ENCODE results near the gene RNF223.
A peak's percentile ranks its signal among the peaks of the same experiment; 100 is the strongest.
"Not testable (repeated sequence)": the region's sequence is repeated elsewhere in the genome, so short reads cannot be mapped to it uniquely, and the experiment has no call there.

RNF223 gene

DNA sequence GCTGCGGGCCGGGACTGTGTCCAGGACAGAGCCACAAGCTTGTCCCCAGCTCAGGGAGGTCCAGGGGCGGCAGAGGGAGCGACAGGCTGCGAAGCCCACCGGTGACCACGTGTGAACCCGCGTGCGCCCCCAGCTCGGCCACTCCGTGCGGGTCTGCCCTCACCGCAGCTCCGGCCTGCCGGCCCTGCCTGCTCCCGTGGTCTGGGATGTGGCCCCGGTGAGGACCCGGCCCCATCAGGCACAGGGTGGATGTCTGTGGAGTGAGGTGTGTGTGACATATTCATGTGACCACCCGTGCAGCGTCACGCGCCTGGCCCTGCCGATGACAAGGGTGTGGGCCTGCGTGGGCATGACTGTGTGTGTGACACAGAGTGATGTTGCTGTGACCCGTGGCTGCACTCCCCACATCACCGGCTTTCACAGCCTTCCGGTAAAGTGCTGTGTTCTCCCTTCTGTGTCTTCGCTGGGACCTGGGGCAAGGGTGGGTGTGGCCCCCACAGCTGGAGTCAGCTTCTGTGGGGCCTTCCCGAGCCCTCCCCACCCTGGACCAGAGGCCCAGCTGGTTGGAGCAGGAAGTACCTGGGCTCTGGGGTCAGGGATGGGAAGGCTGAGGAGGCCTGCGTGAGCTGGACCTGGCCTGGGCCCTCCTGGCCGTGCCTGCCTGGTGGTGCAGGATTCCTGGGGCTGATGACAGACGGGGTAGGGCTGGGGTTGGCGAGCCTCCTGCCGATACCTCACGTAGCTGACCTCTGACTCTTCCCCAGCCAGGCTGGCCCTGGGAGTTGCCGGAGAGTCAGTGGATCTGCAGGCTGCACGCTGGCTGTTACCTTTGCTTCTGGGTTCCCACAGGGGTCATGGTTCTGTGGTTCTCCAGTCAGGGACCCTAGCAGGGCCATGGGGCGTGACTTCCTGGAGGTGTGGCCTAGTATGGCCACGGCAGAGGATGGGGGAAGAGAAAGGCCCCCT lies 4.1 kb downstream of the RNF223 start:
- no peak for DNase-seq

DNA sequence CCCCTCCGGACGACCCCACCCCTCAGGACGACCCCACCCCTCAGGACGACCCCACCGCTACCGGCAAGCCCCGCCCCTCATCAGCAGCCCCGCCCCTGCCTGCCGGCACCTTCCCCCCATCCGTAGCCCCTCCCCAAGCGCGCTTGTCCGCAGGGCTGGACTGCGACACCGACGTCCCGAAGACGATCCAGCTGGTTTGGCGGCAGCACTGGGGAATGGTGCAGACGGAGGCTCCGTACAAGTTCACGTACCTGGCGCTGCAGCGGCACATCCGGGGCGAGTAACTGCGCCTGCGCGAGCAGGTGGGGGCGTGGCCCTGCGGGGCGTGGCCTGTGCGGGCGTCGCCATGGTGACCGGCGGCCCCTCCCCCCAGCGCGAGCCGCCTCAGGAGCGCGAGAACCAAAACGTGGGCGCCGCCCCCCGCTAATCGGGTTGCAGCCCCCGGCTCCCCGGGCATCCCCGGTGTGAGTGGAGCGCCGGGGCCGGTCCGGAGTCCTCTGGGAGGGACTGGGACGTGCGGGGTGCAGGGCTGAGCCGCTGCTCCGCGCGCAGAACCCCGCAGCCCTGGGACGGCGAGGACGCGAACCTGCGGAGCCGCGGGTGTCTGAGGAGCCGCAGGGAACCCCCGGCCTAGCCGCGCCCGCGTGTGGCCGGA lies 4.9 kb downstream of the RNF223 start:
- DNase-seq: peak; percentile 81

DNA sequence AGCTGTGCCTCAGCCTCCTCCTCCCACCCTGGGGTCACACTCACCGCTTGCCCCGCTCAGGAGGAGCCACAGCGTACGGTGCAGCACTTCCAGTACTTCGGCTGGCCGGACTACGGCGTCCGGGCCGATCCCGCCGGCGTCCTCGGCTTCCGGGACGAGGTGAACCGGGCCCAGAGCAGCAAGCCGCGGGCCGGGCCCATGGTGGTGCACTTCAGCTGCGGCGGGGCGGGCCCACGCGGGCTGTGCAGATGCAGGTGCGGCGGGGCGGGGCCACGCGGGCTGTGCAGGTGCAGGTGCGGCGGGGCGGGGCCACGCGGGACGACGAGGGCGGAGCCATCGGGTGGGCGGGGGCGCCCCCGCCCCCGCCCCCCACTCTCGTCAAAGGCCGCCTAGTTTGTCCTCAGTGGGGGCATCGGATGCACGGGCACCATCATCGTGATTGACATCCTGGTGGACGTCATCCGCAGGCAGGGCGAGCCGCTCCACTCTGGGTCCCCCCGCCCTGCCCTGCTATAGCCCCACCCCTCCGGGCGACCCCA lies 5.5 kb downstream of the RNF223 start:
- DNase-seq: no peak

DNA sequence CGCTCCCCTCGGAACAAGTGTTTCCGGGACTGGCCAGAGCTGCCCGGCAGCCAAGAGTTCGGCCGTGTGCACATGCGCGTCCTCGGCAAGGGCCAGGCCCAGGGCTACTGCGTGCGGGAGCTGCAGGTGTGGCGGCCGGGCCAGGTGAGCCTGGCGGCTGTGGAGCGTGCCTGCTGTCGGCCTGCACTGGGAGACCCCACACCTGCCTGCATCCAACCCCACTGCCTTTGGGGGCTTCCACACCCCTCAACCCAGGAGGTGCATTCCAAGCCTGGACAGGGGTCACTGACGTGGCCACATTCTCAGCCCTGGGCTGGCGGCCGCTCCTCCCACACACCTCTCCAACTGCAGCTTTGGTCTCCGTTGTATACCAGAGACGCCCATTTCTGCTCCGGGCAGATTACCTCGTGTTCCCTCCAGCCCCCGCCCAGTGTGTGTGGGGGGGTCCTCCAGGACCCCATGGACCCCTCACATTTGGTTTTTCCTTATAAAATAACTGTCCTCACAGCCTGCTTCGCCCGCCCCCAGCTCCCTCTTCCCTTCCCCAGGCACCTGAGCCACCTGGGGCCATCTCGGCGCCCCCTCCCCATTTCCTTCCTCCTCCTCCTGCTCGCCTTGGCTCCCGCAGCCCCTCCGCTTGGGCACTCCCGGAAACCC lies 6.1 kb downstream of the RNF223 start:
- no peak for DNase-seq

DNA sequence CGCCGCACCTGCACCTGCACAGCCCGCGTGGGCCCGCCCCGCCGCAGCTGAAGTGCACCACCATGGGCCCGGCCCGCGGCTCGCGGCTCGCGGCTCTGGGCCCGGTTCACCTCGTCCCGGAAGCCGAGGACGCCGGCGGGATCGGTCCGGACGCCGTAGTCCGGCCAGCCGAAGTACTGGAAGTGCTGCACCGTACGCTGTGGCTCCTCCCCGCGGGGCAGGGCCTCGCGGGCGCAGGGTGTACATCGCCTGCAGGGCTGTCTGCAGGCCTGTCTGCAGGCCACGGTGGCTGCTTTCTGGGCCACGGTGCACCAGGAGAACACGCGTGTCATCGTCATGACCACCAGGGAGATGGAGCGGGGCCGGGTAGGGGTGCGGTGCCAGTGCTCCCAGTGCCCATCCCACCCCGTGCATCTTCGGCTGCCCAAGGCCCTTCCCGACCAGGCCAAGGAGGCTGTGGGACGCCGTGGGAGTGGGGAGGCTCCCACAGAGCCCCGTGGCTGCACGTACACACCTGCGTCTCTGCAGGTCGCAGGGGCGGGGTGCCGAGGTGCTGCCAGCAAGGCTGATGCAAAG lies 6.7 kb downstream of the RNF223 start:
- no peak for DNase-seq

DNA sequence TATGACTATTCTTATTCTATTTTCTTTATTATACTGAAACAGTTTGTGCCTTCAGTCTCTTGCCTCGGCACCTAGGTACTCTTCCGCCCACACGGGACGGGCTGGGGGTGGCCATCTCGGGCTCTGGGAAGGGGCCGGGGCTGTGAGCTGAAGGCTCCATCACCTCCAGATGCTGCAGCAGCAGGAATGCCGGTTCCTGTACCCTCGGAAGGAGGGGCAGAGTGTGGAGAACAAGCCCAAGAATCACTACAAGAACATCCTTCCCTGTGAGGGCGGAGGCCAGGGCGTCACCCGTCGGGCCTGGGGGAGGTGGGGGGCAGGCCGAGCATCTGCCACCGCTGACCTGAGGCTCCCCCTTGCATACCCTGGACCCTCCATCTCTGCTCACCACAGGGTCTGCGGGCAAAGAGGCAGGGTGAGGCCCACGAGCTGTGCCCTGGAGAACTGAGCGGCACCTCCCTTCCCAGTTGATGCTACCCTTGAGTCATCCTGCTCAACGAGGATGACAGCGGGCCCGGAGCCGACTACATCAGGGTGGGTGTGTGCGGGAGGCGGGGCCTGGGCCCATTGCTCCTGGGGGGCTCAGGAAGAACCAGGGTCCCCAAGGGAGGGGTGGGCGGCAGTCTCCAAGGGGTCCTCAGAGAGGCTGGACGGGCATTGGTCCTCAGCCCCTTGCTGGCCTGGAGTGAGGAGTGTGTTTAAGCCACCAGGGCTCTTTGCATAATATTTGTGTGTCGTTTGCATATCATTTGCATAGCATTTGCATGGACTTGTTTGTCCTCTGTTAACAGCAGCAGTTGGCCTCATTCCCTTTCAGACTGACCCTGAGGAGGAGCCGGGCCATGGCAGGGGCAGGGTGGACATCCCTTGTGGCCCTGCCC lies 7.5 kb downstream of the RNF223 start:
- no peak for DNase-seq

DNA sequence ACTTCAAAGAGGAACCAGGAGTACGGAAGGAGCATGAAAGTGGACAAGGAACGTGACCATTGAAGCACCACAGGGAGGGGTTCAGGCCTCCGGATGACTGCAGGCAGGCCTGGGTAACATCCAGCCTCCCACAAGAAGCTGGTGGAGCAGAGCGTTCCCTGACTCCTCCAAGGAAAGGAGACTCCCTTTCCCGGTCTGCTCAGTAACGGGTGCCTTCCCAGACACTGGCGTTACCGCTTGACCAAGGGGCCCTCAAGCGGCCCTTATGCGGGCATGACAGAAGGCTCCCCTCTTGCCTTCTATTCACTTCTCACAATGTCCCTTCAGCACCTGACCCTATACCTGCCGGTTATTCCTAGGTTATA lies 8.2 kb downstream of the RNF223 start:
- DNase-seq: not testable (repeated sequence)

DNA sequence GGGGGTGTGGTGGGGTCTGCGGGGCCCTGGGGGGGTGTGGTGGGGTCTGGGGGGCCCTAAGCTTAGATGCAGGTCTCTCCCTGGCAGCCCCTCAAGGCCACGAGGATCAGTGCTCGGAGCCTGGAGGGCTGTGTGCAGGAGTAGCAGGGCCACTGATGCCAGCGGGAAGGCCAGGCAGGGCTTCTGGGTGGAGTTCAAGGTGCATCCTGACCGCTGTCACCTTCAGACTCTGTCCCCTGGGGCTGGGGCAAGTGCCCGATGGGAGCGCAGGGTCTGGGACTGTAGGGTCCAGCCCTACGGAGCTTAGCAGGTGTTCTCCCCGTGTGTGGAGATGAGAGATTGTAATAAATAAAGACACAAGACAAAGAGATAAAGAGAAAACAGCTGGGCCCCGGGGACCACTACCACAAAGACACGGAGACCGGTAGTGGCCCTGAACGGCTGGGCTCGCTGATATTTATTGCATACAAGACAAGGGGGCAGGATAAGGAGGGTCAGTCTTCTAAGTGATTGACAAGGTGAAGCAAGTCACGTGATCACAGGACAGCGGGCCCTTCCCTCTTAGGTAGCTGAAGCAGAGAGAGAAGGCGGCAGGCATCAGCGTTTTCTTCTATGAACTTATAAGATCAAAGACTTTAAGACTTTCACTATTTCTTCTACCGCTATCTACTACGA lies 8.7 kb downstream of the RNF223 start:
- DNase-seq: peak; percentile 44

DNA sequence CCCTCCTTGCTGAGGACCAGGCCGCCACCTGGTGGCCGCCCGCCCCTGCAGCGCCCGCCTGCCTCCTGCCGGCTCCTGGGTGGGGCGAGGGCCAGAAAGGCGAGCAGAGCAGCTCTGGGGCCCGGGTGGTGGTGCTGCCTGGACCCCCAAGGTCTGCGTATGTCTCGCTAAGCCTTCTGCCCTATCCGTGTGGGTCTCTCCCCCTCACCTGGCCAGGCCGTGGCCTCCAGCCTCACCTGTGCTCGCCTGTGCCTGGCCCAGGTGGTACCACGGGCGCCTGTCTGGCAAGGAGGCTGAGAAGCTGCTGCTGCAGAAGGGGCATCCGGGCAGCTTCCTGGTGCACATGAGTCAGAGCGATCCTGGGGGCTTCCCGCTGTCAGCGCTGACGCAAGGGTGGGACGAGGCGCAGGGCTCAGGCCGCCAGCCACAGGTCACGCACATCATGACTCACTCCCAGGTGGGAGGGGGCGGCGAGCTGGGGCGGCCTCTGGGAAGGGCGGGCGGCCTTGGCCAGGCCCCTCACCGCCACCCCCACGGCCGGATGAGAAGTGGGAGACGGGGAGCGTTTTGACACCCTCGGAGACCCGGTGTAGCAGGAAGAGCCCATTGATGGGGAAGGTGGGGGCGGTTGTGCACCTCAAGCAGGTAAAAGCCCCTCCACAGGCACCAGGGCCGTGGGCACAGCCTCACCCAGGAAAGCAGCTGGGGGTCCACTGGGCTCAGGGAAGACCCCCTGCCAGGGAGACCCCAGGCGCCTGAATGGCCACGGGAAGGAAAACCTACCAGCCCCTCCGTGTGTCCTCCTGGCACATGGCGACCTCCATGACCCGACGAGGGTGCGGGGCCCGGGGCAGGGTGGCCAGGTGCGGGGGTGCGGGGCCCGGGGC lies 9.9 kb downstream of the RNF223 start:
- DNase-seq: peak; percentile 83

DNA sequence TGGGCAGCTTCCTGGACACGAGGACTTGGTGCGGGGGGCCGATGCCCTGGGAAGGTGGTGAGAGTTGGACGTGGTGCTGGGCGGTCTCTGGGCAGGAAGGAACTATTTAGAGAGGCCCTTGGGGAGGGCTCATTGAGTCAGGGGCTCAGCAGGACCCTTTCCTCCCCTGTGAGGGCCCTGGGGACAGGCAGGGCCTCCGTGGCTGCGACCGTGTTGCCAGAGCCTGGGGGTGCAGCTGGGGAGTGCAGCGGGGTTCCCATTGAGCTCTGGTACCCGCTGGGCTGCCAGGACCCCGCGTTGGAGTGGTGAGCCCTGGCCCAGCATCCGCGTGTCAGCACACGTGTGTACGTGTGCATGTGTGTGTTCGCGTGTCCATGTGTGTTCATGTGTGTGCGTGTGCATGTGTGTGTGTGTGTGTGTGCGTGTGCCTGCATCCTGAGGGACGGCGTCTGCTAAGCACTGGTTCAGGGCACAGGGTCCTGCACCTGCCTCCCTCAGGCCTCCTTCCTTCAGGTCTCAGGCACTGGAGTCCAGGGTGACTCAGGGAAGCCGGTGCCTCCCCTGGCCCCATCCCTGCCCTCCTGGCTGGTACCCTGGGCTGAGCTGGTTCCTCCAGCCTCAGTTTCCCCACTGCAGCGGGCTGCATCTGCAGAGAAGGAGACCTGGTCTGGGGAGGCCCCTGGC lies 10.7 kb downstream of the RNF223 start:
- no peak for DNase-seq

DNA sequence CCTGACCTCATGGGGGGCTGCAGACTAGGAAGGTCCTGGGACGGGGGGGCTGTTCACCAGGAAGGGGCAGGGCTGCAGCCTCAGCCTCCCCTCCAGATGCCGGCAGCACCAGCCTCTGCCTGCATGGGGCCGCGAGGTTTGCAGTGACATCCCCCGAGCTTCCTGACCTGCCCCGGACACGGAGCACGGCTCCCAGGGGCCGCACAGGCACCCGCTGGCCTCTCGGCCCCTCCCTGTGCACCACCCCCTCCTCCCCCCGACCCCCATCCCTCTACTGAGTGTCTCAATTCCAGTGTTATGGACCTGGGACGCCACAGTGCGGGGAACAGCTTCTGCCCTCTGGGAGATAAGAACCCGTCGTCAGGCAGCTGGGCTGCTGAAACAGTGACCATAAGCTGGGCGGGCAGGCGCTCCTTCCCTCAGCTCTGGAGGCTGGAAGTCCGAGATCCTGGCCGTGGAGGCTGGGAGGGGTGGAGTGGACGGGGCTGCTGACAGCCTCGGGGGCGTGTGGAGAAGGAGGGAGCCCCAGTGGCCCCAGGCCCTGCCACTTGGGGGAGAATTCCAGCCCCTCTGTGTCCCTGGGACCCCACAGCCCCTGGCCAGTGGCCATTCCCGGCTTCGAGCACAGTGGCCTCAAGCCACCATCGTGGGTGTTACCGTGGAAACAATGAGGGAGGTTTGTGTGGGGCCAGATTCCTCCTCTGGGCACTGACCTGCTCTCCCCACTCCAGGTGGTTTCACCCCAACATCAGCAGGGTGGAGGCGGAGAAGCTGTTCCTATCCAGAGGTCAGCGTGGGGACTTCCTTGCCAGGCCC lies 11.6 kb downstream of the RNF223 start:
- peak; percentile 76 for DNase-seq

DNA sequence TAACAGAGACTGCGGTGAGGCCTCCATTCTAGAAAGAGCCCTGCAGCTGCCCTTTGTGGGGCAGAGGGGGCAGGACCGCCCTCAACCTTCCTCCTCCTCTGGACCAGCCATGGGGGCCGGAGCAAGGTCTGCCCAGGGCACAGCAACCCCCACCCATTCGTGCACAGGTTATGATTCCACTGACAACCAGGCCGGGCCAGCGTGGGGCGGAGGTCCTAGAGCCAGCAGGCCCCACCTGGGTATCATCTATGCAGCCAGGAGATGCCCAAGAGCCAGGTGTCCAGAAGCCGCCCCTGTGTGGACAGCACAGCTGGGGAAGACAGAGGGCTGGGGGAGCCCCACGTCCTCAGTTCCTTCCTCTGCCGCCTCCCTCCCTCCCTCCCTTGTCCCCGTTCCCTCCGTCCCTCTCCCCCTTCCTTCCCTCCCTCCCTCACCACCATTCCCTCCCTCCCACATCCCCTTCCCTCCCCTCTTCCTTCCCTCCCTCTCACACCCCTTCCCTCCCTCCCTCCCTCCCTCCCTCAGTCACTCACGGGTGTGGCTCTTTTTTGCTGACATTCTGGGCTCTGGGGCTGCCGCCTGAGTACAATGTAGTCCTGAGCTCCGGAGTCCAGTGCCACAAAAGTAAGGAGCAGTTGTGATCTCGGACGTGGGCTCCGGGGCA lies 12.3 kb downstream of the RNF223 start:
- DNase-seq: peak; percentile 64

DNA sequence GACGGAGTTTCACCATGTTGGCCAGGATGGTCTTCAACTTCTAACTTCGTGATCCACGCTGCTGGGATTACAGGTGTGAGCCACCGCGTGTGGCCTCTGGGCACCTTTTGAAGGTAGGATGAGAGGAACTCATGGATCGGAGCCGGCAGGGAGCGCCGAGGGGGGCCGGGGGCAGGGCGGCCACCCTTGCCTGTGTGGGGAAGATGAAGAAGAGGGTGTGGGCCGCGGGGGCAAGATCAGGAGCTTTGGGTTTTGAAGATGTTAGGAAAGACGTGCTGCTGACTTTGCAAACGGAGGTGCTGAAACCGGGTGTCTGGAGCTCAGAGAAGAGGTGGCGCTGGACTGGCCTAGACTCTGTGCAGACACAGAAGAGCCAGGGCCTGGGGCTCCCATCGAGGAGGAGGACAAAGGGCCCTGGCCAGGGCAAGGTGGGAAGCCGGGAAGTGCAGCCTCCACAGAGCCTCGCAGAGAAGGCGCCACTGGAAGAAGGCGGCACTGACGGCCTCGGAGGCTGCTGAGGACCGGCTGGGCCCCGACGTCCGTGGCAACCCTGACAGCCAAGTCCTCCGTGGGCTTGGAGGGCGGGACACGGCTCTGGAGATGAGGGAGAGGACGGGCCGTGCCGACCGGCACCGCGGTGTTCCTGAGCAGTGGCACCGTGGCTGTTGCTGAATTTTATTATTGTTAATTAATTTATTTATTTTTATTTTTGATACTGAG lies 13.7 kb downstream of the RNF223 start:
- no peak for DNase-seq

DNA sequence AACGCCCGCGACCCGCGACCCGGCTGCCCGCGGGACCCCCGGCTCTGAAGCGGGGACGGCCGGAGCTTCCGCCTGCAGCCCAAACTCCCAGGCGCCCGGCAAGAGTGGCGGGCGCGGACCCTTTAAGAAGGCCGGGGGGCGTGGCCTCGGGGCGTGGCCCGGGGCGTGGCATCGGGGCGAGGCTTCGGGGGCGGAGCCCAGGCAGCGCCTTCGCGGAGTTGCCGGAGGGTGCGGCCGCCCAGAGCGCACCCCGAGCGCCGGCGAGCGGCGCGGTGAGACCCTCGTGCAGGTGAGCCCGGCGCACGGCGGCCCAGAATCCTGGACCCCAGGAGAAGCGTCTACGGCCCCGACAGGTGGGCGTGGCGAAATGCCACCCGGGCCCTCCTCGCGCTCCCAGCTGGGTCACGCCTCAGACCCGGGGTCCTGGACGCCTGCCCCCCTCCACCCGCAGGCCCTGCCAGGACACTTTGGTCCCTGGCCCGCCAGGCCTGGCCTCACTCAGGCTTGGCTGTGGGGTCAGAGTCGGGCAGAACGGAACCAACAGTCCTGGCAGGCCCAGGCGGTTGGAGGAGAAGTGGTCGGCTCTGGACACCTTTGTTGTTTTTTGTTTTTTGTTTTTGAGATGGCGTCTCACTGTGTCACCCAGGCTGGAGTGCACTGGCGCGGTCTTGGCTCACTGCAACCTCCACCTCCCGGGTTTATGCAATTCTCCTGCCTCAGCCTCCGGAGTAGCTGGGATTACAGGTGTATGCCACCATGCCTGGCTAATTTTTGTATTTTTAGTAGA lies 14.4 kb downstream of the RNF223 start:
- peak; percentile 96 for DNase-seq

DNA sequence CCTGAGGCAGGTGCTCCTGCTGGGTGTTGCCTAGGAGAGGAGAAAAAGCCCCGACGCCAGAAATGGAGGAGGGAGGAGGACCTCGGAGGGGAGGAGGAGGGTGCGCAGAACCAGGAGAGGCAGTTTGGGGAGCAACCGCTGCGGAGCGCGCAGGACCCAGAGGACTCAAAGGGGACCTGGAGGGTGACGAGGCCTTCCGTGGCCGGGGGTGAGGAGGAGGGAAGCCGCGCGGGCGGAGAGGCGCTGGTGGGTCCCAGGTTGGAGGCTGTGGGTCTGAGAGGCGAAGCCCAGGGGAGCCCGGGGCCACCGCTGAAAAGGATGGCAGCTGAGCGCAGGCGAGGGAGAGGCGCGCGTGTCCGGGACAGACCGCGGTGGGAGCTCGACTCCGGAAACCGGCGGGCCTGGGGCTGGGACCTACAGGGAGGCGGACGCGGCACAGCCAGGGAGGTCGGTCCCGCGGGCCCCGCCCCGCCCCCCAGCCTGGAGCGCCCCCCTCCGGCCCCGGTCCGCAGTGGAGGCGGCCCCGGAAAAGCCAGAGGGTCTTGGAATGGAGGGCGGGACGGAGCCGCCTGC lies 15.1 kb downstream of the RNF223 start:
- DNase-seq: no peak
